Measurements from ENCODE around the gene KARS1. TPM values are rescaled to one million over a fixed set of nuclear protein-coding genes. Genes with fewer than 3 reads are reported as not detected.
A peak's percentile ranks its signal among the peaks of the same experiment; 100 is the strongest.

The KARS1 gene
- total RNA-seq, 1 experiment from 2014 or later, result 181 TPM

DNA sequence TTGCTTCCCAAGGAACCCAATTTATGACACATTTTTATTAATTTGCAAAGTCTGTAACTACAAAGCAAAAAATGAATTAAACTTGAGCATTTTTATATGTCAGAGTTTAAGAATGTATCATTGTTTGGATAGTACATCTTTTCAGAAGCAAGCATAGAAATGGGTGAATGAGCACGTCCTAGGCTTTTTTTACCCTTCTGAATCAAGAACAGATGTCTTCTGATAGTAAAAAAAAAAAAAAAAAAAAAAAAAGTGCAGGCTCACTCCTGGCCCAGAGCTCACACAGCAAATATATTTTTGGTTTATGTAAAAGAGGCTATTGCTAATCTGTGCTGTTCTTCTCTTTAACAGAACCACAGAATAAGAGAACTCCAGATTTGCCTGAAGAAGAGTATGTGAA lies 6.5 kb upstream of the KARS1 start:
- H4K91ac ChIP-seq (ENCODE audit: insufficient read length, low read depth, low read length), result no peak overlapping the region
- H3K9me3 Mint-ChIP-seq, result no peaks in the 10 kb centered on the region
- H3K18ac ChIP-seq (ENCODE audit: insufficient read length, low read depth, low read length), result no peak overlapping the region
- H3K9me3 ChIP-seq (ENCODE audit: control insufficient read depth, low read depth, low read length), result no peaks in the 10 kb centered on the region
- no peaks in the 10 kb centered on the region for H3K27me3 ChIP-seq (ENCODE audit: insufficient read depth, low read length)
- peaks cover 16% of the 10 kb centered on the region in 2 experiments for H3K4me1 Mint-ChIP-seq
- H3K56ac ChIP-seq (ENCODE audit: insufficient read length, low read depth, low read length), result no peak overlapping the region
- peaks cover 4% of the 10 kb centered on the region for H3K23me2 ChIP-seq (ENCODE audit: insufficient read length, low read depth, low read length, poor library complexity, severe bottlenecking)
- H3K36me3 Mint-ChIP-seq (ENCODE audit: insufficient read depth in 1 of 3, low read depth in 3 of 3), result peaks cover 17 to 41% (median 39%) of the 10 kb centered on the region in 3 experiments; a peak in 6 of 7 replicates
- no peak overlapping the region for H3K4me3 Mint-ChIP-seq
- no peak overlapping the region for H3K4me2 ChIP-seq (ENCODE audit: insufficient read depth, insufficient read length, low read length)
- H3K23ac ChIP-seq (ENCODE audit: insufficient read length, low read depth, low read length), result no peak overlapping the region
- H4K5ac ChIP-seq (ENCODE audit: insufficient read length, low read depth, low read length), result no peak overlapping the region
- H3K4me1 ChIP-seq (ENCODE audit: insufficient read depth, low read length), result no peaks in the 10 kb centered on the region
- no peak overlapping the region for H3K9ac ChIP-seq (ENCODE audit: extremely low read depth, insufficient read length, low read length)
- H2BK12ac ChIP-seq (ENCODE audit: insufficient read length, low read depth, low read length), result no peak overlapping the region
- no peak overlapping the region for H2AK5ac ChIP-seq (ENCODE audit: insufficient read length, low read length)
- DNase-seq, result no peak
- no peak overlapping the region for H2BK120ac ChIP-seq (ENCODE audit: low read depth, low read length, poor library complexity, severe bottlenecking)
- WGBS (ENCODE audit: extremely low coverage, insufficient read length, low lambda C conversion rate), result no CpG with 5 or more reads among the region's 1 CpG
- H3K27me3 Mint-ChIP-seq (ENCODE audit: low read depth), result no peaks in the 10 kb centered on the region
- peak overlapping the region in 1 of 3 experiments; percentile 18; a peak in 3 of 7 replicates for H3K27ac Mint-ChIP-seq
- no peak overlapping the region for H4K8ac ChIP-seq (replicated peaks; ENCODE audit: insufficient read length, low read depth, low read length)
- no peak overlapping the region for H2AFZ ChIP-seq (ENCODE audit: low read length)
- peaks cover 13% of the 10 kb centered on the region; the same call in 1 of the 2 replicates for H3K79me2 ChIP-seq (ENCODE audit: insufficient read depth, low read length)
- H4K20me1 ChIP-seq (ENCODE audit: control insufficient read depth, insufficient read depth, insufficient read length), result no peaks in the 10 kb centered on the region
- H2BK15ac ChIP-seq (ENCODE audit: low read depth, low read length), result no peak overlapping the region
- no peak overlapping the region for H3K14ac ChIP-seq (ENCODE audit: insufficient read depth, low read length)
- TF ChIP-seq, protein P1, sequence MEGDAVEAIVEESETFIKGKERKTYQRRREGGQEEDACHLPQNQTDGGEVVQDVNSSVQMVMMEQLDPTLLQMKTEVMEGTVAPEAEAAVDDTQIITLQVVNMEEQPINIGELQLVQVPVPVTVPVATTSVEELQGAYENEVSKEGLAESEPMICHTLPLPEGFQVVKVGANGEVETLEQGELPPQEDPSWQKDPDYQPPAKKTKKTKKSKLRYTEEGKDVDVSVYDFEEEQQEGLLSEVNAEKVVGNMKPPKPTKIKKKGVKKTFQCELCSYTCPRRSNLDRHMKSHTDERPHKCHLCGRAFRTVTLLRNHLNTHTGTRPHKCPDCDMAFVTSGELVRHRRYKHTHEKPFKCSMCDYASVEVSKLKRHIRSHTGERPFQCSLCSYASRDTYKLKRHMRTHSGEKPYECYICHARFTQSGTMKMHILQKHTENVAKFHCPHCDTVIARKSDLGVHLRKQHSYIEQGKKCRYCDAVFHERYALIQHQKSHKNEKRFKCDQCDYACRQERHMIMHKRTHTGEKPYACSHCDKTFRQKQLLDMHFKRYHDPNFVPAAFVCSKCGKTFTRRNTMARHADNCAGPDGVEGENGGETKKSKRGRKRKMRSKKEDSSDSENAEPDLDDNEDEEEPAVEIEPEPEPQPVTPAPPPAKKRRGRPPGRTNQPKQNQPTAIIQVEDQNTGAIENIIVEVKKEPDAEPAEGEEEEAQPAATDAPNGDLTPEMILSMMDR (conservative IDR thresholded peaks at IDR 0.05), result no peak
- H3K79me1 ChIP-seq (ENCODE audit: insufficient read depth, low read depth, low read length, poor library complexity, severe bottlenecking), result no peaks in the 10 kb centered on the region
- no peak overlapping the region for H2BK5ac ChIP-seq (ENCODE audit: insufficient read length, low read length)
- H3K4ac ChIP-seq (ENCODE audit: low read depth, low read length), result no peak overlapping the region
- H3K27ac ChIP-seq (ENCODE audit: insufficient read length, low read depth, low read length), result no peak overlapping the region
- no peak overlapping the region for H2BK20ac ChIP-seq (ENCODE audit: low read depth, low read length, poor library complexity, severe bottlenecking)
- no peak overlapping the region for H3T11ph ChIP-seq (ENCODE audit: low read length)

Data from H9 (cell line).